ENCODE results near the gene ZDHHC17.

ZDHHC17 gene

GRCh38 chr12:76820888-76821482 lies 57.1 kb downstream of the ZDHHC17 start:
- no peak for DNase-seq

DNA sequence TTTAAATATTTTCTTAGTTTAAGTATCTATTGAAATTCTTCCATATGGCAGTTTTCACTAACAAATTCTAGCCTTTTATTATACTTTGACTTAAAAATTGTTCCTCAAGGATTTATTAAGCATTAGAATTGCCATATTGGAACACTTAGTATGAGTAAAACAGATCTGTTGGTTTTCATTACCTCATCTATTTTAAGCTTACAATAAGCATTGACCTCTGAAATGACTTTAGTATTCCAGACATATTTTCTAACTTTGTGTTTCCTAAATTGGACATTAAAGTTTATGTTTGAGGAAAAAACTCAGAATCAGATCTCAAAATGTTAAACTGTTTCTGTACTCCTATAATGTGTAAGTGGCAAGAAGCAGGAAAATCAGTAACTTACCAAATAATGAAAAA lies 66.5 kb downstream of the ZDHHC17 start:
- DNase-seq: no peak

DNA sequence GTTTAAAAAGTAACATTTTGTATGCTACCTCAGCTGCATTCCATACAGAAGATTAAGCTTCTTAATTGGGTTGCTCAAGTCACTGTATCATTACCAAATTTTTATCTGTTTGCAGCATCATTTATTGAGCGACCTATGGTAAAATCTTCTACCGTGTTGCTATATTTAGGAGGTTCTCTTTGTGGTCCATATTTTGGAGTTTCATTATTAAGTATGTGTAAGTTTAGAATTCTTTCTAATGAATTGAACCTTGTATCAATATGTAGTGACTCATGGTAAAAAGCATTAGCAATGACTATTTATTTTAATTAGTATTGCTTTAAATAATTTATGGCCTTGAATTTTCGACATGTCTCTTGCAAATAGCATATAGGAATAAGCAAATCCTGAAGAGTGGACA lies 72.7 kb downstream of the ZDHHC17 start:
- DNase-seq: no peak

DNA sequence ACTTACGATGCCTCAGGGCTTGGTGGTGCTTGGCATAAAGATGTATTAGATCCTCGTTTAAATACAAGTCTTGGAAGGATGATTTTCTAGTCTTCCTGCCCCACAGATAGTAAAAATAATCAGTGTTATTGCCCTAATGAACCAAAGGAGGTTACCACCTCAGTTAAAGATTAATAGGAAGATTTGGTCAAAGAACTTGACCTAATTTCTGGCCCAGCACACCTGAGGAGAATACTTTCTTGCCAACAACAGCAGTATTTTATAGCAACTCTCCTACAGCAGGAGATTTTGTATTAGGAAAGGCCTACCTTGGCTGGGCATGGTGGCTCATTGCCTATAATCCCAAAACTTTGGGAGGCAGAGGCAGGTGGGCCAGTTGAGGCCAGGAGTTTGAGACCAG lies 83.3 kb downstream of the ZDHHC17 start:
- no peak for DNase-seq

DNA sequence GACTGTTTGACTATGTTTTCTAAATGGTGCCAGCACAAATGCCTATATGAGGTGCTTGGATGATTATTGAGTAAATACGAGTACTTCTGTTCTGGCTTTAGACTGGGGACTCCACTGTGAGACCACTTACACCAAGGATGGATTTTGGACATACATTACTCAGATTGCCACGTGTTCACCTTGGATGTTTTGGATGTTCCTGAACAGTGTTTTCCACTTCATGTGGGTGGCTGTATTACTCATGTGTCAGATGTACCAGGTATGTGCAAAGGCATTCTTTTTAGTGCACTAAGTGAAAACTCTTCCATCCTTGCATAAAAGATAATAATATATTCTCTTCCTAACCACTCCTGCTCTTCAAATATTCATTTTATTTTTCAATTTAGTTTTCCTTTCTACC lies 84.2 kb downstream of the ZDHHC17 start:
- no peak for DNase-seq

- DNase-seq: no peak
Observed at GRCh38 chr12:76852106-76852505, 88.2 kb downstream of the ZDHHC17 start.

GRCh38 chr12:76855271-76855670 lies 91.4 kb downstream of the ZDHHC17 start:
- DNase-seq: no peak

DNA sequence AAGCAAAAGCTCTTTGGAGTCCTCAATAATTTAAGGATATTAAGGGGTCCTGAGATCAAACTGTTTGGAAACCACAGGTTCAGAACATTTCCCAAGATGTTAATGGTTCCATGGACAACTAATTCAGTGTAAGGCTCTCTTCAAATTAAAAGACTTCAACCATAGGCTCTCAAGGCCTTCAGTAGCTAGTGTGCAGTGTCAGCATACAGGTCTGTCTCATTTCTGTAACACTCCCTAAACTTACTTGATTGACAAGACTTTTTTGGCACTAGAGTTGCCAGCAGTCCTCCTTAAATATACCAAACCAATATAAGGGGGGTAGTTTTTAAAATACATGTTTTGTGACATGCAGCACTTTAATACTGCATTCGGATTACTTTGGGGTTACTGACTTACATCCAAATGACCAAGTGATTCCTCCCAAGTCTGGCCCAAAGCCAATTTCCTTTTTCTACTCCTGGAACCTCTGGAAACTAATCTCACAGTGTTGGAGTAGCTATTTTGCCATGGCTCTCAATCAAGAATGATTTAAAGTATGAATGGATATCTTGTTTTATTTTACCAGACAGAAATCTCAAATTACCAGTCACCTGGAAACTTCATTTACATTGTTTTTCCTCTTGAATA lies 92.2 kb downstream of the ZDHHC17 start:
- DNase-seq: no peak

DNA sequence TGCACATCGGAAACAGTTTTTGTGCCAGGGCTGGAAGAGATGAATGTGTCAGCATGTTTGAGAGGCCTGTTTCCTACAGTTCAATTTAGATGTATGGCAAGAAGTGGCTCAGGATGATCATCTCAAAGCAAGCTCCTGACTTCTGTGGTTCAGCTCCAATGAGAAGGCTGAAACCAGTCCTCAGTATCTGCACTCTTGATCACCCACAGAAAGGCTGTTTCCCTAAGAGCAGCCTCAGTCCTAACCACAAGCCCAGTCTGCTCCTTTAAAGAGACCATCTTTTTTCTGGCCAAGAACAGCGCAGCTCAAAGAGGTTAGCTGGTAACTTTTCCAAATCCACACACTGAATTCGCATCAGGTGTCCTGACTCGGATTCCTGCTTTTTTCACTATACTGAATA lies 95.7 kb downstream of the ZDHHC17 start:
- no peak for DNase-seq

DNA sequence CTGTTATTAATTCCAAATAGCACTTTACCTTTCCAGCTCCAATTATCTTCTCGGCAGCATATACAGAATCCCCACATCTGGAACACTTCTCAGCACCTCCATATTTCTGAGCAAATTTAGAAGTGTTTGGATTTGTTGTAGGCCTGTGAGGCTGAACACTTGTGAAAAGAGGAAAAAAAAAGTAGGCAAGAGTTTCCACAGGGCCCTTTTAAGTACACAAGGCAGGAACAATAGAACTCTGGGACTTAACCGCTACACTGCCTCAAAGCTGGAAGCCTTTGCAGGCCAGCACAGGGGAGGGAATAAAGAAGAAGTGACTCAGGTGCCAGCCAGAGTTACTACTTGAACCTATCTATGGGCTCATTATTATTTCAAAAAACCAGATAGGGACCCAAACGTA lies 96.3 kb downstream of the ZDHHC17 start:
- DNase-seq: no peak

DNA sequence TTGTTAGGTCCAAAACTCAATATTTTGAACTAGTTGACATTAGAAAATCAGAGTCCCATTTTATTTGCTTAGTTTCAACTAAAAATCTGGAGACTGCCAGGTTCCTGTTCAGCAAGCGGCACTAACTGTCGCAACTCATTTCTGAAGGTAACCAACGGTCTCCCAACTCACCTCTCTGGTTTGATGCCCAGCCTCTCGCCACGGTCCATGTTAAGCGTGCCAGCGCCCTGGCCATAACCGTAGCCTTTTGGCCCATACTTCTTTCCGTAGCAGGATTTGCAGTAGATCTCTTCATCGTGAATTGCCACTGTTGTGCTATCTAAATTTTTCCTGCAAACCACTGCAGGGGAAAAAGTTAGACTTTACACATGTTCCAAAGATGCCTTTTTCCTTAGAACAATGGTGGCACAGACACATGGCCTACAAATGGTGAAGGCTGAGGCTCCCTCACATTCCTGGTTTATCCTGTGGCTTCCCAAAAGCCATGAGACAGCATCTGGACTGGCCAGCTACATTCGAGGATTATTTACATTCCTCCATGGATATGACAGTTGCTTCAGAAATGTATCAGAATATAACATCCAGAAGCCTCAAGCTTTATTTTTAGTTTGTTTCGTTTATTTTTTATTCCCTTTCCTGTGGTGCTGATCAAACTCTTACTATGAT lies 99.2 kb downstream of the ZDHHC17 start:
- no peak for DNase-seq

DNA sequence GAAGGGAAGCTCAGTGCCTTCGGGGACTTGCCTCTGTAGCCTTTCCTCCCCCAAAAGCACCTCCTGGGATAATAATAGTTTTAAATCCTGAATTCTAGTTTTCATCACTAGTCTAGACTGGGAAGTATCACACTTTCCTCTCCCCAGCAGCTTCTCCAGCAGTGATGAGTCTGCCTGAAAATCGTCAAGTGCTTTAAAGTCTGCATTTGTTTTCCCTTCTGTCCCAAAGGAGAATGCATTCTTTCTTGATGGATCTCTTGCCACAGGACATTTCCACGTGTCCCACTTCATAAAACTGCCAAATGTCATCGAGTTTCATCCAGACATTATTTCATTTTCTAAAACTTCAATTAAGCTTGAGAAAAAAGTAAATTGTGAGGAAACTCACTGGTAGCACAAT lies 99.9 kb downstream of the ZDHHC17 start:
- DNase-seq: no peak

GRCh38 chr12:76864791-76865400 lies 101.0 kb downstream of the ZDHHC17 start:
- DNase-seq: no peak

DNA sequence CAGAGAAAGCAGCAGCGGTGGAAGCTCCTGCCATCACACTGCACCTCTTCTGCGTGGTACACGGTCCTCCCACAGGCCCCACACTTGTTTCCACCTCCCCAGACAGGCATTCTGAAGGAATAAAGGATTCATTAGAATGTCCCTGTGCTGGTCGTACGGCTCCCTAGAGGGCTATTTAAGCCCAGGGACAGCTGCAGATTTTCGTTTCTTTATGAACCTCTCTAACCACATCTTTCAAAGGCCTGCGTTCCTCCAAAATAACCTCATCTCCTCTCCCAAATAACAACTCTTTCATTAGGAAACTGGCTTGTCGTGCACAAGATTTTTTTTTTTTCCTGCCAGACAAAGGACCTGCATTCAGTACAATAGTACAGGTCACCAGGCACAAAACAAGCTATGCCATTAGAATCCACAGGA lies 102.2 kb downstream of the ZDHHC17 start:
- DNase-seq: no peak

DNA sequence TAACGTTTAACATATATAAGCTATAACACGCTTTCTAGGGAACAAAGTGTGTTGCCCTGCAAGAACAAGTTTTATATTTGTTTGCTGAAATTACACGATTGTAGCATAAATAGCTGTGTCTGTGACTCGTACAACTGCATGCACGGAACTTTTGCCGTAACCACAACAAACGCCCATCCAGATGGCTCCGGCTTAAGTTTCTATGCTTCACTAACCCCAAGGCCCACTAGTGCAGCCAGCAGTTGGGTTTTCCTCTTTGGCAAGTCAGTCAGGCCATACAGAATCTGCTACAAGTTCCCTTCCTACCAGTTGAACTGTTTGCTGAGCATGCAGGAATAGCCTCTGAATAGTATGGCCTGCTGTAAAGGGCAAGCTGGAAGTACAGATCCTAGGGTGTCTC lies 102.8 kb downstream of the ZDHHC17 start:
- DNase-seq: no peak

GRCh38 chr12:76871082-76871481 lies 107.2 kb downstream of the ZDHHC17 start:
- no peak for DNase-seq

GRCh38 chr12:76871742-76872141 lies 107.8 kb downstream of the ZDHHC17 start:
- DNase-seq: no peak

DNA sequence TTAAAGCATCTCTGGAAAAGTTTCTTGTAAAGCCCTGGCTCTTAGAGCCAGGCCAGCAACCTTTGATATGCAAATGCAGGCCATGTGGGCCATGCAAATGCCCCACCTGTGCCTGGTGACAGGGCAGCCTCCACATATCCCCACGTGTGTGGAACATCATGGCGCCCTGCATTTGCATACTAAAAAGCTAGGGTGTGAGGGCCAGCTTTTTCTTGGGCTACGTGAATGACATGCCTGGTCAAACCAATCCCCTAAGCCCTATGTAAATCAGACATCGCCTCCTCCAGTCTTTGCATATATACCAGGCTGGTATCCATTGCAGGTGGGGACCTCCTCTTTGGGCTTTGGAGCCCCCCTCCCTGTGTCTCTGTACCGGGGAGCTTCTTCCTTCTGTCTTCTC lies 108.5 kb downstream of the ZDHHC17 start:
- DNase-seq: no peak

- no peak for DNase-seq
Observed at GRCh38 chr12:76874027-76874426, 110.1 kb downstream of the ZDHHC17 start.

DNA sequence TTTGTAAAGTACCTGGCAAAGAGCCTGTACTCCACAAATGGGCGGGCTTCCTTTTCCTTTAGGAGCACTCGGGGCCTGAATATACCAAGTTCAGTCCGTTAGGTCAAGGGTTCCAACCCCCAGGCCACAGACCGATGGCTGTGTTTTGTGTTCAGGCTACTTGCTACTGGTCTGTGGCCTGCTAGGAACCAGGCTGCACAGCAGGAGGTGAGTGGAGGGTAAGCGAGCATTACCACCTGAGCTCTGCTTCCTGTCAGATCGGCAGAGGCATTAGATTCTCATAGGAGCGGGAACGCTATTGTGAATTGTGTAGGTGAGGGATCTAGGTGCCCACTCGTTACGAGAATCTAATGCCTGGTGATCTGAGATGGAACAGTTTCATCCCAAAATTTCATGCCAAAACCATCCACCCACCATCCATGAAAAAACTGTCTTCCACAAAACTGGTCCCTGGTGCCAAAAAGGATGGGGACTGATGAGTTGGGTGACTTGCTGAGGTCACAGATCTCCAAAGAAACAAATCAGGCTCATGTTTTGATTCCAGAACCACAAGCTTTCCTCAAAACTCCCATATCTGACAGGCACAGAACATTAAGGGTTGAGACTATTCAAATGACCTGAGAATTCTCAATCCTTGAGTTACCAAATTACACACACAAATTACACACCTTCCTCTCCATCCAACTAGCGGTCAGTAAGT lies 110.7 kb downstream of the ZDHHC17 start:
- no peak for DNase-seq

GRCh38 chr12:76876696-76877229 lies 112.8 kb downstream of the ZDHHC17 start:
- DNase-seq: no peak

GRCh38 chr12:76878099-76878898 lies 114.4 kb downstream of the ZDHHC17 start:
- no peak for DNase-seq
